Measurements from ENCODE around the gene PTCD3. TPM values are rescaled to one million over a fixed set of nuclear protein-coding genes. Genes with fewer than 3 reads are reported as not detected.

Gene PTCD3
- 56.1 to 96.5 TPM (median 78.1 TPM) in 5 replicates for total RNA-seq (2022; extraction: Qiagen RNA extraction; ENCODE audit: low read depth)

DNA sequence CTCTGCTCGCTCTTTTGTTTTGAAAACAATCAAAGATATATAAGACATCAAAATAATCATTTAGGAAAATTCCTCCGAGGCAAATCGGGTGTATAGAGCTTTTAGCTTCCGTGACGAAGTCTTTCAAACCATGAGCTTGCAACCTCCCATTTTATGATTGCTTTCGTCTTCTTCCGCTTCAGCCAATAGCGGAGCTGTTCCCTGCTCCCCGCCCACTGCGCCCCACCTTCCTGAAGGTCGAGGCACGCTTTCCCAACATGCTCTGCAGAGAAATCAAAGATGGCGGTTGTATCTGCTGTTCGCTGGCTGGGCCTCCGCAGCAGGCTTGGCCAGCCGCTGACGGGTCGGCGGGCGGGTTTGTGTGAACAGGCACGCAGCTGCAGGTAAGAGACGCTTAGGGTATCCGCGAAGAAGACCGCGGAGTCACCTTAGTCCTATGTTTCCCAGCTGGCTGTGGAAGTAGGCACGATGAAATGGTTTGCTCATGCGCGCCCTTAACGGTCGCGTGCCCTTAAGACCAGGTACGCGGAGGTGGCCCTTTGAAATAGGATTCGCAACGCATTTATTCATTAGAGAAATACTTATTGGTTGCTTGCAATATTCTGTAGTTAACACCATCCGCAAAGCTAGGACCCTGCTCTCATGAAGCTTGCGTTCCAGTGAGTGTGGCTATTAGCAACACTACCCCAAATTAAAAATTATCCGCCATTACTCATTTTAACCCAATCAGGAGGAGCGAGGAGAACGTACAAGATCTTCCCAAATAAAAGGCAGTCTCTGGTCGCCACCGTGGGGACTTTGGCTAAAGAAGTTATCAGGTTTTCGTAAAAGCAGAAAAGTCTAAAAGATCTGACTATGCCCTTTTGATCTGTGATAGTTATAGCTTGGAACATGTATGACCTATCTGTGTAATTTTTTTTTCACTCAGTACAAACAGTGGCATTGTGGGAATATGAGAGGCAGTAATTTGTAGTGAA, at the start of gene PTCD3:
PTCD3 (plus strand) TSS at position 267 of the 977 bp plus-strand sequence; CDS start at position 280, 13 bp downstream.

DNA sequence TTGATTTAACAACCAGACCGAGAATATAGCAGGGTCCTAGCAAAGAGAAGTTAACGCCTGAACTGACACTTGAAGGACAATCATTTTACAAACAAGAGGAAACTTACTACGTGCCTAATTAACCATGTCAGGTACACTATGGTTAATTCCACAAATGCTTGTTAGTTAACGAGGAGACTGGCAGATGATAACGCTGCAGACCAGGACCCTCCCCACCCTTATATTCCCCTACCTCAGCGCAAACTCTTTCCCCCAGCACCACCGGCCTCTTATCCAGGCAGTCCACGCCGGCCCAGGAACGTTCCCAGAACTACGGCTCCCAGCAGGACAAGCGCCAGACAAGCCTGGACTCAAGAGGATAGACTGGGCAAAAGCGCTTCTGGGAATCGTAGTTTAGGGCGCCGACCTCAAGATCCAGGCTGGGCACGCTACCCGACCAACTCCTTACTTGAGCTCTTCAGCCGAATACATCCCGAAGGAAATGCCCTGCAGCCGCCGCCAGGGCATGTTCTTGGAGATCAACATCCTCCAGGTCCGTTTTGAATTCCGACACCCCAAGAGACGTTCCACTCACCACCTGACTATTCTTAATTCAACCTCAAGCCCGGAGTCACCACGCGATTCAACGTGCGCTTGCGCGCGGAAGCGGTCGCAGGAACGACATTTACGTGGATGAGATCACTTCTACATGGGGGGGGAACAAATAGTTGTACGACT, 625 bp upstream of the PTCD3 start, which contains the start of gene POLR1A:
POLR1A (minus strand) TSS at position 635 of the 717 bp plus-strand sequence; CDS start at position 525, 110 bp downstream.

Other genes with a start within 250 kb of the PTCD3 start
- 31.0 to 37.1 TPM (median 35.8 TPM) in 5 replicates for gene ST3GAL5, start 217.2 kb upstream of the PTCD3 start, total RNA-seq (2022; extraction: Qiagen RNA extraction; ENCODE audit: low read depth)
- gene POLR1A, start 349 bp upstream of the PTCD3 start, total RNA-seq (2022; extraction: Qiagen RNA extraction; ENCODE audit: low read depth) = 21.1 to 30.1 TPM (median 29.9 TPM) in 5 replicates
- gene IMMT, start 89.2 kb downstream of the PTCD3 start, total RNA-seq (2022; extraction: Qiagen RNA extraction; ENCODE audit: low read depth) = 108 to 126 TPM (median 117 TPM) in 5 replicates
- gene MRPL35, start 93.2 kb downstream of the PTCD3 start, total RNA-seq (2022; extraction: Qiagen RNA extraction; ENCODE audit: low read depth) = 70.0 to 93.2 TPM (median 78.7 TPM) in 5 replicates
- gene REEP1, start 231.4 kb downstream of the PTCD3 start, total RNA-seq (2022; extraction: Qiagen RNA extraction; ENCODE audit: low read depth) = 0.53 to 1.1 TPM (median 0.83 TPM) in 5 replicates